Femur (tissue), 1 donor: ENCODE data around the gene PLA2G1B.

Experiments used
- DNase-seq: peaks from one replicate; pipeline ENCODE4 v3.0.0-alpha.2; 2017

Gene PLA2G1B

GRCh38 chr12:120323772-120324171 is 3.8 kb downstream of the PLA2G1B start:
- DNase-seq, result no peak

GRCh38 chr12:120321382-120322202 is 6.0 kb downstream of the PLA2G1B start:
- DNase-seq, result no peak

GRCh38 chr12:120317224-120318105 is 10.1 kb downstream of the PLA2G1B start:
- DNase-seq, result peak; percentile 99

GRCh38 chr12:120316798-120317223 is 10.8 kb downstream of the PLA2G1B start:
- DNase-seq, result no peak

- no peak for DNase-seq
These were observed 13.4 kb downstream of the PLA2G1B start for GRCh38 chr12:120314220-120314619.

- peak; percentile 94 for DNase-seq
These were observed 25.4 kb downstream of the PLA2G1B start, which contains the start of gene SIRT4 for GRCh38 chr12:120301962-120302815. SIRT4 (plus strand) TSS chr12:120302321; CDS start chr12:120303562, 1,241 bp downstream.

- peak; percentile 87 for DNase-seq
These were observed 34.7 kb downstream of the PLA2G1B start, which contains the start of gene RNU4-1 for GRCh38 chr12:120292661-120293531. RNU4-1 (minus strand) TSS chr12:120293237.

- DNase-seq, result no peak
These were observed 35.2 kb downstream of the PLA2G1B start for GRCh38 chr12:120292411-120292660.

- peak; percentile 34 for DNase-seq
These were observed 36.8 kb downstream of the PLA2G1B start for GRCh38 chr12:120290609-120291305.

- no peak for DNase-seq
These were observed 40.1 kb downstream of the PLA2G1B start for GRCh38 chr12:120287491-120287890.

- DNase-seq, result no peak
These were observed 40.6 kb downstream of the PLA2G1B start for GRCh38 chr12:120286768-120287490.

GRCh38 chr12:120284381-120284780 is 43.2 kb downstream of the PLA2G1B start:
- DNase-seq, result no peak

- DNase-seq, result no peak
These were observed 44.3 kb downstream of the PLA2G1B start for GRCh38 chr12:120283318-120283717.

- no peak for DNase-seq
These were observed 49.2 kb downstream of the PLA2G1B start for GRCh38 chr12:120278137-120279069.

GRCh38 chr12:120276734-120277133 is 50.8 kb downstream of the PLA2G1B start:
- no peak for DNase-seq
